Nephron progenitor cell (in vitro differentiated cells): Measurements from ENCODE around the gene SMC1B.
"Not testable (repeated sequence)": the region's sequence is repeated elsewhere in the genome, so short reads cannot be mapped to it uniquely, and the experiment has no call there.

Experiments
- DNase-seq: peaks from one replicate; pipeline ENCODE4 v3.0.0; 2021
- H3K27ac Mint-ChIP-seq: 2 replicates; pipeline ENCODE4 v1.8.0; 2021; ENCODE audit warnings: mild to moderate bottlenecking, moderate library complexity, mixed read lengths
- H3K27me3 Mint-ChIP-seq: 2 replicates; pipeline ENCODE4 v1.8.0; 2021; ENCODE audit warnings: mild to moderate bottlenecking, low read depth, mixed read lengths; ENCODE audit not compliant: poor library complexity
- H3K36me3 Mint-ChIP-seq: 2 replicates; pipeline ENCODE4 v1.8.0; 2021; ENCODE audit warnings: low read depth, mixed read lengths
- H3K4me1 Mint-ChIP-seq: 2 replicates; pipeline ENCODE4 v1.8.0; 2021; ENCODE audit warnings: mixed read lengths
- H3K4me3 Mint-ChIP-seq: 2 replicates; pipeline ENCODE4 v1.8.0; 2021; ENCODE audit warnings: mild to moderate bottlenecking, moderate library complexity, mixed read lengths
- H3K9me3 Mint-ChIP-seq: 2 replicates; pipeline ENCODE4 v1.8.0; 2021; ENCODE audit warnings: mild to moderate bottlenecking, moderate library complexity, mixed read lengths
- TF ChIP-seq, protein P1 (sequence below): fragments of 200-600 bp; sonication (generic); IDR thresholded peaks from 2 replicates; pipeline ENCODE4 v1.5.0; 2021; ENCODE audit warnings: antibody characterized with exemption

The SMC1B gene

DNA sequence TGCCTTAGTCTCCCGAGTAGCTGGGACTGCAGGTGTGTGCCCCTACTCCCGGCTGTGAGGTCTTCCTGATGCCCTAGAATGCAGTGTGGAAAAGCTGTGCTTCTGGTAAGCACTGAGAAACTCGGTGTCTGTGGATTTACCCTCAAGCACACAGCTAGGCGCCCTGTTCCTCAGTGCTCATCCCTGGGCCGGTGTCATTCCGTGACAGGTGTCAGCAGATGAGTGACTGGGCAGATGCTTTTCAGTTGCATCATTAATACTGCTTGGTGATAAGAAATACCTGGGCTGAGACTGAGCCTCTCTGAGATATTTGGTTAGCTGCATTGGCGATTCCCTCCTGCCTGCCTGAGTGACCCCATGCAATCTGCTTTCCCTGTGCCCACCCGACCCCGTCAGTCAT lies 81.9 kb downstream of the SMC1B start:
- TF ChIP-seq, protein P1, sequence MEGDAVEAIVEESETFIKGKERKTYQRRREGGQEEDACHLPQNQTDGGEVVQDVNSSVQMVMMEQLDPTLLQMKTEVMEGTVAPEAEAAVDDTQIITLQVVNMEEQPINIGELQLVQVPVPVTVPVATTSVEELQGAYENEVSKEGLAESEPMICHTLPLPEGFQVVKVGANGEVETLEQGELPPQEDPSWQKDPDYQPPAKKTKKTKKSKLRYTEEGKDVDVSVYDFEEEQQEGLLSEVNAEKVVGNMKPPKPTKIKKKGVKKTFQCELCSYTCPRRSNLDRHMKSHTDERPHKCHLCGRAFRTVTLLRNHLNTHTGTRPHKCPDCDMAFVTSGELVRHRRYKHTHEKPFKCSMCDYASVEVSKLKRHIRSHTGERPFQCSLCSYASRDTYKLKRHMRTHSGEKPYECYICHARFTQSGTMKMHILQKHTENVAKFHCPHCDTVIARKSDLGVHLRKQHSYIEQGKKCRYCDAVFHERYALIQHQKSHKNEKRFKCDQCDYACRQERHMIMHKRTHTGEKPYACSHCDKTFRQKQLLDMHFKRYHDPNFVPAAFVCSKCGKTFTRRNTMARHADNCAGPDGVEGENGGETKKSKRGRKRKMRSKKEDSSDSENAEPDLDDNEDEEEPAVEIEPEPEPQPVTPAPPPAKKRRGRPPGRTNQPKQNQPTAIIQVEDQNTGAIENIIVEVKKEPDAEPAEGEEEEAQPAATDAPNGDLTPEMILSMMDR: no peak
- no peak for DNase-seq
- H3K4me1 Mint-ChIP-seq: peaks cover 15% of the 10 kb centered on the region
- no peak overlapping the region for H3K27ac Mint-ChIP-seq
- H3K9me3 Mint-ChIP-seq: no peaks in the 10 kb centered on the region
- H3K4me3 Mint-ChIP-seq: no peak overlapping the region
- H3K36me3 Mint-ChIP-seq: peaks cover 42% of the 10 kb centered on the region
- peaks cover 4% of the 10 kb centered on the region for H3K27me3 Mint-ChIP-seq

DNA sequence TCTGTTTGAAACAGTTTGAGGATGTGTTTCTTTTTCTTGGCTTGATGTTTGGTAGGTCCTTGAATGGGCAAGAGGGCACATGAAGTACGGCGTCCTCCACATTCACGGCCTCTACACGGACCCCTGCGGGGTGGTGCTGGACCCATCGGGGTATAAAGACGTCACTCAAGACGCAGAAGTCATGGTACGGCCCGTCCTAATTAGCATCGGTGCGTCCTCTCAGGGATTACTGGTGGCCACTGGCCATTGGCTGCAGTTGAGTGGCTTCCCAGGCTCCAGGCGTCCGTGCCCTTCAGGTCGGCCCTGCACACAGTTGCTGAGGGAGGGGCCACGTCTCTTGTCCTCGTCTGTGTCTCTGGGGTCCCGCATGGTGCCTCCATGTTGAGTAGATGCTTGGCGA lies 82.9 kb downstream of the SMC1B start:
- H3K36me3 Mint-ChIP-seq: peaks cover 42% of the 10 kb centered on the region
- no peak overlapping the region for H3K4me3 Mint-ChIP-seq
- H3K27ac Mint-ChIP-seq: no peak overlapping the region
- peaks cover 4% of the 10 kb centered on the region for H3K27me3 Mint-ChIP-seq
- no peak for DNase-seq
- H3K4me1 Mint-ChIP-seq: peaks cover 7% of the 10 kb centered on the region
- TF ChIP-seq, protein P1: no peak
- no peaks in the 10 kb centered on the region for H3K9me3 Mint-ChIP-seq

DNA sequence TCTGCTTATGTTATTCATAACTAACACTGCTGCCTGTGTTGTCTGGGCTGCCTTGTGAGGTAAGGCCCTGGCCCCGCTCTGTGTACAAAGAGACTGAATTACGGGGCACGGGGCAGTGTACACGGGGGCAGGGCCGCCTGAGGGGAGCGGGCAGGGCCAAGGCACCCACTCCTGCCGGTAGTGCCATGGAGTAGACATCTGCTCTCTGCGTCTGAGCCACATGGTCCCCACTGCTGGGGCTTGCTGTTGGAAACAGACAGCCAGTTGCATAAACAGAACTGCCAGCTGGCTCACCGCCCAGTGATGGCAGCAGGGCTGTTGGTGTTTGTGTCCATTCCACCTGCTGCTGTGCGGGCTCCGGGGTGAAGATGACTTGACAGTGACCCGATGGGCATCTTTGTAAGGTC lies 83.9 kb downstream of the SMC1B start:
- Mint-ChIP-seq H3K4me3 (no peak overlapping the region), H3K27me3 (no peaks in the 10 kb centered on the region)
- TF ChIP-seq, protein P1: no peak

DNA sequence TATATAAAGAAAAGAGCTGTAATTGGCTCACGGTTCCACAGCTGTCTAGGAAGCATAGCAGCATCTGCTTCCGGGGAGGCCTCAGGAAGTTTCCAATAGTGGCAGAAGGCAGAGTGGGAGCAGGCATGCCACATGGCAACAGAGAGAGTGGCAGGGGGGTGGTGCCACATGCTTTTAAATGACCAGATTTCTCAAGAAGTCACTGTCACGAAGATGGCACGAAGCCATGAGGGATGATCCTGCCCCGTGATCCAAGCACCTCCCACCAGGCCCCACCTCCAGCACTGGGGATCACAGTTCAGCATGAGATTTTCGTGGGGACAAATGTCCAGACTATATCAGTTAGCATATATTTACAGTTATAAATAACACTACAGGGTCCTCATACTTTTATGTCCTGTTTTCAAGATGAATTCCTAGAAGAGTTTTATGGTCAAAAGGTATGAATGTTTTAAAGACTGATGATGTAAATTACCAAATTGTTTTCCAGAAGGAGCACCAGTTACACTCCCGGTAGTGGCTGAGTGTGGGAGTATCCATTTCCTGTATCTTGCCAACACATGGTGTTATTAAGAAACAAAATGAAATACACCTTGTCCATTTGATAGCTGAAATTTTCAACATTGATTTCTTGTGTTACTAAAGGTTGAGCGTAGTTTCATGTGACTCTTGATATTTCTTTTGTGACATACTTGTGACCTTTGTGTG lies 84.4 kb downstream of the SMC1B start:
- Mint-ChIP-seq H3K27ac (peak overlapping the region; percentile 47), H3K4me3 (no peak overlapping the region), H3K9me3 (no peaks in the 10 kb centered on the region), H3K27me3 (no peaks in the 10 kb centered on the region), H3K36me3 (peaks cover 48% of the 10 kb centered on the region), H3K4me1 (no peaks in the 10 kb centered on the region)
- no peak for DNase-seq
- TF ChIP-seq, protein P1: no peak

More for the DNA sequence above, 83.9 kb downstream of the SMC1B start:
- Mint-ChIP-seq H3K4me1 (no peaks in the 10 kb centered on the region), H3K36me3 (peaks cover 44% of the 10 kb centered on the region), H3K27ac (peak overlapping the region; percentile 47), H3K9me3 (no peaks in the 10 kb centered on the region)
- no peak for DNase-seq

DNA sequence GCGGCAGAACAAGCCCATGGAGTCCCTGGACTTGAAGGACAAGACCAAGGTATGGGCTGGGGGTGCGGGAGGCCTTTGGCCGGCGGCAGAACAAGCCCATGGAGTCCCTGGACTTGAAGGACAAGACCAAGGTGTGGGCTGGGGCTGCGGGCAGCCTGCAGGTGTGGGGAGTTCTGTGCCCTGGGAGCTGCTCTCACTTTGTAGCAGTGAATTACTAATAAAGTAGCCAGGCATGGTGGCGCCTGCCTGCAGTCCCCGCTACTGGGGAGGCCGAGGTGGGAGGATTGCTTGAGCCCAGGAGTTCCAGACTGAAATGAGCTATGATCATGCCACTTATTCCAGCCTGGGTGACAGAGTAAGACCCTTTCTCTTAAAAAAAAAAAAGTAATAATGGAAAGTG lies 85.1 kb downstream of the SMC1B start:
- H3K27ac Mint-ChIP-seq, H3K4me3 Mint-ChIP-seq, DNase-seq, H3K9me3 Mint-ChIP-seq, H3K27me3 Mint-ChIP-seq, H3K4me1 Mint-ChIP-seq: not testable (repeated sequence)
- peaks cover 55% of the 10 kb centered on the region for H3K36me3 Mint-ChIP-seq

DNA sequence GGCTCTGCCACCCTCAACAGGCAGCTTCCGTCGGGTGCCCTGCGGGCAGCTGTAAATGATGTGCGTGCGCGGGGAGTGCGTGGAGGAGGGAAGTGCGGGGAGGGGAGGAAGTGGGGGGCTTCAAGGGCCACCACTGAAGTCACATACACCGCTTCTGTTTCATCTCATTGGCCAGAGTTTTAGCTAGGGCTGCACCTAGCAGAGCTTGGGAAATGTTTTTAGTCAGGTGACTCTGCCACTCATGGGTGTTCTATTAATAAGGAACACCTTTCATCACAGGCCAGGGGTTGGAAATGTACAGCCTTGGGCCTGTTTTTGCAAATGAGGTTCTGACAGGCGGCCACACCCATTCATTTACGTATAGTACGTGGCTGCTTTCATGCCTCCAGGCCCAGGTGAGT lies 89.1 kb downstream of the SMC1B start:
- Mint-ChIP-seq H3K4me1 (peaks cover 9% of the 10 kb centered on the region), H3K27me3 (no peaks in the 10 kb centered on the region), H3K27ac (no peak overlapping the region), H3K9me3 (no peaks in the 10 kb centered on the region), H3K36me3 (peaks cover 47% of the 10 kb centered on the region), H3K4me3 (no peak overlapping the region)
- TF ChIP-seq, protein P1: no peak
- no peak for DNase-seq
